HFFc6 (cell line): ENCODE results near the gene SULT2B1. TPM values are rescaled to one million over a fixed set of nuclear protein-coding genes. Genes with fewer than 3 reads are reported as not detected.

ENCODE experiments used
- DNase-seq: peaks from one replicate; pipeline ENCODE4 v3.0.0-alpha.2; 2018
- H3K27ac Mint-ChIP-seq: 2 replicates; pipeline ENCODE4 v1.8.0; 2020; ENCODE audit warnings: mild to moderate bottlenecking, mixed read lengths
- H3K27me3 Mint-ChIP-seq: 2 replicates; pipeline ENCODE4 v1.8.0; 2021; ENCODE audit warnings: mild to moderate bottlenecking, moderate library complexity, mixed read lengths; ENCODE audit not compliant: insufficient read depth
- H3K36me3 Mint-ChIP-seq: 2 replicates; pipeline ENCODE4 v1.8.0; 2021; ENCODE audit warnings: low read depth, mixed read lengths
- H3K4me1 Mint-ChIP-seq: 2 replicates; pipeline ENCODE4 v1.8.0; 2020; ENCODE audit warnings: low read depth, mixed read lengths
- H3K4me3 Mint-ChIP-seq: 2 replicates; pipeline ENCODE4 v1.8.0; 2020; ENCODE audit warnings: mild to moderate bottlenecking, moderate library complexity, mixed read lengths
- H3K9me3 Mint-ChIP-seq: 2 replicates; pipeline ENCODE4 v1.8.0; 2020; ENCODE audit warnings: mild to moderate bottlenecking, mixed read lengths
- total RNA-seq, 6 experiments: library from RNA; stranded (reverse); fragmentation: NEBNext Ultra II Directional; extraction: Animal tissue kit (Norgen Biotek cat#: 25700); gene quantifications; 2 replicates in 1 of 6; 3 replicates in 5 of 6; pipeline ENCODE4 v1.2.3, GENCODE V29; 2021
- TF ChIP-seq, protein P1 (sequence below): fragments of 200-600 bp; sonication (generic); IDR thresholded peaks from 2 replicates; pipeline ENCODE4 v1.5.0; 2021; ENCODE audit warnings: antibody characterized with exemption, mild to moderate bottlenecking

Gene SULT2B1
- total RNA-seq, 6 experiments from 2014 or later, result 0.33 TPM; not detected in 5

DNA sequence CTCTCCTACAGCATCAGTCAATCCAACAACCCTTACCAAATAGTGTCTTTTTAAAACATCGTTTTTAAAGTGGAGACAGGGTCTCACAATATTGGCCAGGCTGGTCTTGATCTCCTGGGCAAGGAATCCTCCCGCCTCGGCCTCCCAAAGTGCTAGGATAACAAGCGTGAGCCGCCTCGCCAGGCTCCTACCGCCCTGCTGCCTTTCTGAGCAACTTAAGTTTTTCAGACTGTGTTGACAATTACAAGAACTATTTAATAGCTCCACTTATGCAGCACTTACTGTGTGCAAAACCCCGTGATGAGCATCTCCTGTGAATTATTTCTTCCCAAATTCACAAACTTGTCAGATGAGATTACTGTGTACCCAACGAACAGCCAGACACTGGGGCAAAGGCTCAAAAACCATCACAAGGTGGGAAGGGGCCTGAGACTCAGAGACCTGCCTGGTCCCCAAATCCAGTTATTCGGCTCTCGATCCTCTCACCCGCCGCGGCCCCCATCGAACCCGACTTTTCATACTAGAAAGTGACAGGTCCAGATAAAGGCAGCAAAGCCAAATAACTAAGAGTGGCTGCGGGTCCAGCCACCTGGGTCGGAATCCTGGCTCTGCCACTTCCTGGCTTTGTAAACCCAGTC lies 66.4 kb downstream of the SULT2B1 start:
- peaks cover 20% of the 10 kb centered on the region for H3K27me3 Mint-ChIP-seq
- H3K27ac Mint-ChIP-seq, result peak overlapping the region; percentile 99
- no peak for DNase-seq
- TF ChIP-seq, protein P1, sequence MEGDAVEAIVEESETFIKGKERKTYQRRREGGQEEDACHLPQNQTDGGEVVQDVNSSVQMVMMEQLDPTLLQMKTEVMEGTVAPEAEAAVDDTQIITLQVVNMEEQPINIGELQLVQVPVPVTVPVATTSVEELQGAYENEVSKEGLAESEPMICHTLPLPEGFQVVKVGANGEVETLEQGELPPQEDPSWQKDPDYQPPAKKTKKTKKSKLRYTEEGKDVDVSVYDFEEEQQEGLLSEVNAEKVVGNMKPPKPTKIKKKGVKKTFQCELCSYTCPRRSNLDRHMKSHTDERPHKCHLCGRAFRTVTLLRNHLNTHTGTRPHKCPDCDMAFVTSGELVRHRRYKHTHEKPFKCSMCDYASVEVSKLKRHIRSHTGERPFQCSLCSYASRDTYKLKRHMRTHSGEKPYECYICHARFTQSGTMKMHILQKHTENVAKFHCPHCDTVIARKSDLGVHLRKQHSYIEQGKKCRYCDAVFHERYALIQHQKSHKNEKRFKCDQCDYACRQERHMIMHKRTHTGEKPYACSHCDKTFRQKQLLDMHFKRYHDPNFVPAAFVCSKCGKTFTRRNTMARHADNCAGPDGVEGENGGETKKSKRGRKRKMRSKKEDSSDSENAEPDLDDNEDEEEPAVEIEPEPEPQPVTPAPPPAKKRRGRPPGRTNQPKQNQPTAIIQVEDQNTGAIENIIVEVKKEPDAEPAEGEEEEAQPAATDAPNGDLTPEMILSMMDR, result no peak
- no peaks in the 10 kb centered on the region for H3K9me3 Mint-ChIP-seq
- peaks cover 48% of the 10 kb centered on the region for H3K36me3 Mint-ChIP-seq
- H3K4me1 Mint-ChIP-seq, result peaks cover 38% of the 10 kb centered on the region
- peak overlapping the region; percentile 94 for H3K4me3 Mint-ChIP-seq

DNA sequence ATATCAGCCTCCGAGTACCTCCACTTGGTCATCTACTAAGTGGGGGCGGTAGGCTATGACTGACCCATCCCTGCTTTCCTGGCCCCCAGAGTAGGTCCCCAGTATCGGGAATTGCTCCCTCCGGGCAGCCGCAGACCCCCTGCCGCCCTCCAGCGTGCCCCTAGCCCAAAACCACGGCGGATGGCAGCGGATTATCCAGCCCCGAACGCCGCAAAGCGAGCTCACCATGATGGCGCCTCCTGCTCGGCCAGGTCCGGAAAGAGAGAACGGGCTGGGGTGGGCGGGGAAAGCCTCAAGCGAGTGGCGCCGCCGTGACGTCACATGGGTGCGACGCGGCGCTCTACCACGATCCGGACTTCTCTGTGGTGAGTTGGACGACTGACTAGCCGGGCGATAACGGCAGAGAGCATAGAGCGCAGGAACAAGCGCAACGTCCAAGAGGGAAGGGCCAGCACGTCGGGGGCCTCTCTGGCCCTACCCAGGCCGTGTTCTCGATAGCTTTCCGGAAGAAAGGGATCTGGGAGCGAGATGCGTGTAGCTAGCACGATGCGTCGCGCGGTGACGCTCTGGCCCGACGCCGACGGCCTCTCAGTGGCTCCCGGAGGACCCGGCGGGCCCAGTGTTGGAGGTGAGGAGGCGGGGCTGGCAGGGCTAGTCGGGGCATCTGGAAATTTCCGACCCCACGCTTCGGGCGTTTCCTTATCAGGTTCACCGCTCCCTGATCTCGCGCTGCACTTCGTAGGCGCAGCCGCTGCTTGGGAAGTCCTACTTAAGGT lies 67.1 kb downstream of the SULT2B1 start, which contains the start of the genes RPL18 and SPHK2:
Gene RPL18, minus strand, starts transcription at position 263 of the 776 bp plus-strand sequence. Its CDS starts 35 bp downstream, at position 228.
Gene SPHK2, plus strand, starts transcription at position 591 of the 776 bp plus-strand sequence. CDS start 1,009 bp downstream, outside the sequence.
- H3K9me3 Mint-ChIP-seq, result no peaks in the 10 kb centered on the region
- peaks cover 46% of the 10 kb centered on the region for H3K4me1 Mint-ChIP-seq
- H3K27me3 Mint-ChIP-seq, result peaks cover 13% of the 10 kb centered on the region
- peak; percentile 100 for DNase-seq
- H3K36me3 Mint-ChIP-seq, result peaks cover 55% of the 10 kb centered on the region
- TF ChIP-seq, protein P1, result no peak
- peak within 1 kb of the TSS; percentile 94 for H3K4me3 Mint-ChIP-seq
- peak within 1 kb of the TSS; percentile 99 for H3K27ac Mint-ChIP-seq

DNA sequence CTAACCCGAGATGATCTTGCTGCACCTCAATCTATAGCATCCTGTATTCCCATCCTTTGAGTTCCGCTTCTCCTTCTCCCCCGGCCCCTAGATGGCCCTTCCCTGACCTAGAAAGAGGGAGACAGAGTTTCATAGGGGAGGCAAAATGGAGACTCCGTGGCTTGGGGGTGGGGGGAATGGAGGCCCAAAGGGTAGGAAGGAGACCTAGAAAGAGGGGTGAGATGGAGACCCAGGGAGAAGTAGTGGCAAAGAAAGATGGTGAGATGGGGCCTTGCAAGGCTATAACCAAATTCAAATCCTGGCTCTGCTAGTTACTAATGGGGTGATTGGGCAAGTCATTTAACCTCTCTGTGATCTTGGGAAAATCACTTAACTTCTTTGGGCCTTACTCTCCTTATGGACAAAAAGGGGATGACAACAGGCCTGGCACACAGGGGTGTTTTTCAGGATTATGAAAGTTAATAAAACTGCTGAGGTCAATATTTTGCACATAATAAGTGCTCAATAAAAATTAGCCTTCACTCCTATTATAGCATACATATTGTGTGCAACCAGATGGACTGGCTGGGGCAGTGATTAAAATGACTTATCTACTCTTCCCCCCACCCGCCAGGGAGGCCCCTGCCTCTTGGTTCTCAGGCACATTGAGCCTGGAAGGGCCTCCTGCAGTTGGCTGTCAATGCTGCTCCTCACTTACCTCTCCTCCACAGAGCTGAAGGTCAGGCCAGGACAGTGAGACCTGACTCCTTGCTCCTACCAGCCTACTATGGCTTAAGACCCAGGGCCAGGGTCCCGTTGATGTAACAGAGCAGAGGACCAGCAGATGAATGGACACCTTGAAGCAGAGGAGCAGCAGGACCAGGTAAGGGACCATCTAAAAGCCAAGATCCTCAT lies 68.0 kb downstream of the SULT2B1 start:
- TF ChIP-seq, protein P1, result peak; percentile 48
- H3K4me3 Mint-ChIP-seq, result peak overlapping the region; percentile 94
- peaks cover 55% of the 10 kb centered on the region for H3K36me3 Mint-ChIP-seq
- peaks cover 48% of the 10 kb centered on the region for H3K4me1 Mint-ChIP-seq
- H3K27me3 Mint-ChIP-seq, result peaks cover 9% of the 10 kb centered on the region
- no peaks in the 10 kb centered on the region for H3K9me3 Mint-ChIP-seq
- DNase-seq, result peak; percentile 53
- peak overlapping the region; percentile 99 for H3K27ac Mint-ChIP-seq

DNA sequence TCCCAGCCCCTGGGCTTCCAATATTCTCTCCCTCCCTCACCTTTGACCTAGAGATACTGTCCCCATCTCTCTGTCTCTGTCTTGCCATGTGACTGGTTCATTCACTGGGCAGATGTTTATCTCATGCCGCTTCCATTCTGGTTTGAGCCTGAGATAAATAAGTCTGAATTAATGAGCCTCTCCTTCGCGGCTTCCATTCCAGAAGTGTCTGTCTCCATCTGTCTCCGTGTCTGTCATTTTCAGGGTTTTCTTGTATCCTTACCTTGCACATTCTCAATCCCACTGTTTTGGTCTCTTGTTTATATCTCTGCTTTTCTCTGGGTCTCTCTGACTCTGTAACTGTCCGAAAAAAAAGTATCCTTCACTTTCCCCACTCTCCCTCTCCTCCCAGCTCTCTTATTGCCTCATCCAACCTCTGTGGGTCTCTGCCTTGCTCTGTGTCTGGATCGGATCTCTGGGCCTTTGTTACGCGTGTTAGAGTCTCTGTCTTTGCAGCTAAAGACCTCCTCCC lies 71.6 kb downstream of the SULT2B1 start:
- H3K27me3 Mint-ChIP-seq, result peaks cover 4% of the 10 kb centered on the region
- H3K36me3 Mint-ChIP-seq, result peaks cover 26% of the 10 kb centered on the region
- no peak for DNase-seq
- H3K4me1 Mint-ChIP-seq, result peaks cover 38% of the 10 kb centered on the region
- TF ChIP-seq, protein P1, result no peak
- H3K9me3 Mint-ChIP-seq, result no peaks in the 10 kb centered on the region
- peak overlapping the region; percentile 89 for H3K4me3 Mint-ChIP-seq
- peak overlapping the region; percentile 94 for H3K27ac Mint-ChIP-seq

DNA sequence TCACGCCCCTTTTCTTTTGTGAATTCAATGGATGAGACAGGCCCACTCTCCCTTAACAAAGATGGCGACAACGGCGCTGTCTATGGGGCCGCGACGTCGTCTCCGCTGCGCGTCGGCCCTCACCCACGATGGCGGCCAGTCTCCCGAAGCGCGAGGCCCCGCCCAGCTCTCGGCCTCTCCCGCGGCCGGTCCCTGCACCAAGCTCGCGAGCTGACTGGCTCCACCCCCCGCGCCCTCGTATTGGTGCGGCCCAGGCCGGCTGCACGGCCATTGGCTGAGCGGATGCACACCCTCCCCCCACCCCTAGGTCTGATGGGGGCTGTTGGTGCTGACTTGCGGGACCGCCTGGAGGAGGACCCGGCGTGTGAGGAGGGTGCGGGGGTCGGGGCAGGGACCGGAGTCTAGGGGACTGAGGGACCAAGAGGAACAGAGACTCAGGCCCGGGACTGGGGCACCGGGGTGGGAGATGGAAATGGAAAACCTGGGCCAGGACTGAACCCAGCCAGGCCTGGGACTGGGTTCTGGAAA lies 72.2 kb downstream of the SULT2B1 start:
- Mint-ChIP-seq H3K9me3 (no peaks in the 10 kb centered on the region), H3K27ac (peak overlapping the region; percentile 94), H3K36me3 (peaks cover 24% of the 10 kb centered on the region), H3K4me1 (peaks cover 38% of the 10 kb centered on the region), H3K4me3 (peak overlapping the region; percentile 89), H3K27me3 (no peaks in the 10 kb centered on the region; the same call in 1 of the 2 replicates)
- DNase-seq, result peak; percentile 96
- TF ChIP-seq, protein P1, result no peak
